Measurements from ENCODE around the gene PPARA.
A peak's percentile ranks its signal among the peaks of the same experiment; 100 is the strongest.

PPARA gene
- total RNA-seq: 39.9 to 65.3 (median 57.7) reads per million in 4 experiments

DNA sequence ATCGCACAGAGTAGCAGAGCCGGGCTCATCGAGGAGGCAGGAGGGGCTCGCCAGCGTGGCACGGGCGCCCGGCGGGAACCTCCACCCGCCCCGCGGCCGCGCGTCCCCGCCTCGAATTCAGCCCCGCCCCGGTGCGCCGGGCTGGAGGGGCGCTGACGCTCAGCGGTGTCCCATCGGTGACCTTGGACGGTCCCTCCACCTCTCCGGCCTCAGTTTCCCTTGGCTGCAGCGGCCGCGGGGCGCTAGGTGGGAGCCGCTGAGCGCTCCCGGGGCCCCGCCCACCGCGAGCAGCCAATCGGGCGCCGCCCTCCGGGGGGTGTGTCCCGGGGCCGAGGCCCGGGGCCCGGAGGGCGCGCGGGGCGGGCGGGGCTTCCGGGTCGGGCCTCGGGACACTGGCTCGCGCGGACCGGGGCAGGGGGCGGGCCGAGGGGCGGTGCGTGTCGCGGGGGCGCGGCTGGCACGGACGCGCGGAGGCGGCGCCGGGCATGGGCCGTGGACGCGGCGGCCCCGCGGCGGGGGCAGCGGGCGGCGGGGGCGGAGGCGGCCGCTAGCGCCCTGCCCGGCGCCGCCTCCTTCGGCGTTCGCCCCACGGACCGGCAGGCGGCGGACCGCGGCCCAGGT lies at the start of gene PPARA:
TSS of gene PPARA (plus strand) at position 493 of the 621 bp plus-strand sequence. CDS start 47,858 bp downstream, outside the sequence.
- peak; percentile 75 for DNase-seq

DNA sequence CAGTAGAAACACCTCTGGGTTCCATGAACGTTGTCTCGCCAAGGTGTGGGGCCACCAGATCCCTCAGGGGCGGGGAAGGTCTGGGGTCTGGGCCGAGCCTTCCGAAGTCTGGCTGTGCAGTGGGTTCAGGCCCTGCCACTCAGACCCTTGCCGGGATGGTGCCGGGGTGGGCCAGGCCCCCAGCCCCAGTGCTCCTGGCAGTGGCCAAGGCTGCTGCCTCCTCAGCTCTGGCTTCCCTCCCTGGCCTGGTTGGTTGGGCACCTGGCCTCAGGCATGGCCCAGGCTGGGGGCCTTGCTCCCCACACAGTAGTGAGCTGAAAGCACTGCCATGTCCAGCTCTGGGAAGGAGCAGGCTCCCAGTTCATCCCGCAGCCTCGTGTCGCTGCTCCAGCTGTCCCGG lies 48.2 kb upstream of the PPARA start:
- DNase-seq: no peak

- no peak for DNase-seq
Observed at GRCh38 chr22:46102752-46103151, 47.6 kb upstream of the PPARA start.

DNA sequence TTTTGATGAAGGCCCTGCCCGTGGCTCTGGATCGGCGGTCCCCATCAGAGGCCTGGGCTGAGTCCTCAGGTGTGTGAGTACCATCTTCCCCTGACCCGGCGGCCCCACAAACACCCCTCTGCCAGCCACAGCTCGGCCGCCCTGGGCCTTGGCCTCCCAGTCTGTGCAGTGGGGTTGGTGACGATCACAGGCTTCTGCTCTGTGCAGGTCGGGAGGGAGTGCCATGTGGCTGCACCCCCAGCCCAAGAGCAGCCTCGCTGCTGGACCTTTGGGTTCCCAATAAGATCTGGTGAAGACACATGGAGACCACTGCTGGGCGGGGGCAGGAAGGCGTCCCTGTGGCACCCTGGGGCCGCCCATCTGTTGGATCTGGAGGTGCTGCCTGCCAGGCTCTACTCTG lies 47.1 kb upstream of the PPARA start:
- DNase-seq: no peak

- no peak for DNase-seq
Observed at GRCh38 chr22:46103664-46104063, 46.7 kb upstream of the PPARA start.

GRCh38 chr22:46104170-46104880 lies 46.0 kb upstream of the PPARA start:
- DNase-seq: no peak

DNA sequence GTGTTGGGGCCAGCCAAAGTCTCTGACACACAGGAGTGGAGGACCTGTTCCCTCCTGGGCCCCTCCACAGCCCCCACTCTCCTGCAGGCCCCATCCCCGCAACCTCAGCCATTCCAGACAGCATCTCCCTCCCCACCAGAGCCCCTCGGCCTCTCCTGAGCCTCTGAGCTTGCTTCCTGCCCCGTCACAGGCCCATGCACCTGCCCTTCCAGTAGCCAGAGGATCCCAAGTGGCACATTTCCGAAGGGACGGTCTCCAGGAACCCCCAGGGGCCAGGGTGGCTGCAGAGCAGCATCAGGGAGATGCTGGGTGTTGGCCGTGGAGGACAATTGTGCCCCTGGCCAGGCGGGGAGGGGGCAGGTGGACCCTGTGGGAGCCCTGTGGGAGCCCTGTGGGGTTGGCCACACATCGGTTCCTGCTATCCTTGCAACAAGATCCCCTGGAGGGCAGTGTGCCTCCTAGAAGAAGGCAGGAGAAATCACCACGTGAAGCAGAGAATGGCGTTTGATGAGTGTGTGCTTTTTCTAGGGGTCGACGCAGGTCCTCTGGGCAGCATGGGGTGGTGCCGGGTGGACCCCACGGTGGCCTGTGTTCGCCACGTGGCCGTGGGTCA lies 45.3 kb upstream of the PPARA start:
- DNase-seq: no peak

DNA sequence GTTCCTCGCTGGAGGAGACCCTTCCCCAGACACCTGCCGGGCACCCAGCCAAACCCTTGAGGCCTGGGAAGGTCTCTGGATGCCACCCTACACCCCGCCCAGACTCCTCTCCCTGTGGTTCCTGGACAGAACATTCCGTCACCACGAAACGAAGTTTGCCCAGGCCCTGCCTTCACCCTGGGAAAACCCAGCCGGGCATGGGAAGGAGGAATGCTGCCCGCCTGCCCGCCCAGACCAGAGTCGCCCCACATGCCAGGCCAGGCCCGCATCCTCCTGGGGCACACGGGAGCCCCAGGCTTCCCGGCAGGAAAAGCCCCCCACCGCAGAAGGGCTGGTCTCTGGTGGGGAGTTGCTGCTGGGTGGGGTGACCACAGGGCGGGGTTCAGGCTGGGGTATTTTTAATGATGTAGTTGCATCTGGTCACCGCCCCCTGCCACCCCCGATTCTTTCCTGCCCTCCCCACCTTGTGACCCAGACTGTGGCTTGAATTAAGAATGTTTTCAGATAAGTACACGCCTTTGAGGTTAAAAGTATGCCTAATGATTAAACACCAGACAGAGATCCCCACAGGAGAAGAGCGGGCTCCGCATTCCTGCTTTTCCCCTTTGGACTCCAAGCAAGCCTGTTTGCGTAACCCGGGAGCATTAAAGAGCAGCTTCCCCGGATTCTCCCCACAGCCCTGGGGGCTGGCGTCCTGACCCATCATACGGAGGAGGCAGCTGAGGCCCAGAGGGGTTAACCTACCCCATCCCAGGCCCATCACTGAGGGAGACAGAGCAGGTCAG lies 44.6 kb upstream of the PPARA start:
- DNase-seq: no peak

GRCh38 chr22:46106279-46107022 lies 43.9 kb upstream of the PPARA start:
- DNase-seq: no peak

DNA sequence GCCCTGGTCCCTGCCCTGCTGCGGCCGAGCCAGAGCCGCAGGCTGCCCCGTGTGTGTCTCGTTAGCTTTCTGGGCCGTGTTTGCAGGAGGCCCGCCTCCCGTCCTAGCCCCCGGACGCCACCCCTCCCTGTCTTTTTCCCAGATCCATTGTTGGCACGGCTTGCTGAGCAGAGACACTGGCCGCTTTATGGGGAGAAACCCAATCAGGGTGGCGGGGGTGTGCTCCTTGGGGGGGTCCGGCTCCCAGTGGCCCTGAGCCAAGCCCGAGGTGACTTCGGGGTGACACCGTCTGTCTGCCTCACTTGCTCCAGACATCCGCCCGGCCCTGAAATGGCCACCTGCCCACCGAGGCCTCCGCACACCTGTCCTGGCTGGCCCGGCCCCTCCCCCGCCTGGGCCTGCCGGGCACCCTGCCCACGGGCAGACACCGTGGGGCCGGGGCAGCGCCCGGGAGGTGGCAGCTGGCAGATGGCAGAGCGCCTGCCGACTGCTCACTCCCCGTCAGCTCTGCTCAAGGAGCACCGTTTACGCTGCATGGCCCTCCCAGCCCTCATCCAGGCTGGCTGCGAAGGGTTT lies 43.1 kb upstream of the PPARA start:
- DNase-seq: no peak

- DNase-seq: no peak
Observed at GRCh38 chr22:46107753-46108563, 42.4 kb upstream of the PPARA start.

GRCh38 chr22:46108564-46109473 lies 41.5 kb upstream of the PPARA start:
- DNase-seq: no peak

GRCh38 chr22:46109474-46110003 lies 40.8 kb upstream of the PPARA start:
- DNase-seq: no peak

GRCh38 chr22:46110215-46110614 lies 40.1 kb upstream of the PPARA start:
- no peak for DNase-seq

GRCh38 chr22:46111645-46112306 lies 38.5 kb upstream of the PPARA start:
- no peak for DNase-seq

- DNase-seq: no peak
Observed at GRCh38 chr22:46112405-46112804, 37.9 kb upstream of the PPARA start.

GRCh38 chr22:46113110-46113909 lies 37.0 kb upstream of the PPARA start:
- DNase-seq: no peak

DNA sequence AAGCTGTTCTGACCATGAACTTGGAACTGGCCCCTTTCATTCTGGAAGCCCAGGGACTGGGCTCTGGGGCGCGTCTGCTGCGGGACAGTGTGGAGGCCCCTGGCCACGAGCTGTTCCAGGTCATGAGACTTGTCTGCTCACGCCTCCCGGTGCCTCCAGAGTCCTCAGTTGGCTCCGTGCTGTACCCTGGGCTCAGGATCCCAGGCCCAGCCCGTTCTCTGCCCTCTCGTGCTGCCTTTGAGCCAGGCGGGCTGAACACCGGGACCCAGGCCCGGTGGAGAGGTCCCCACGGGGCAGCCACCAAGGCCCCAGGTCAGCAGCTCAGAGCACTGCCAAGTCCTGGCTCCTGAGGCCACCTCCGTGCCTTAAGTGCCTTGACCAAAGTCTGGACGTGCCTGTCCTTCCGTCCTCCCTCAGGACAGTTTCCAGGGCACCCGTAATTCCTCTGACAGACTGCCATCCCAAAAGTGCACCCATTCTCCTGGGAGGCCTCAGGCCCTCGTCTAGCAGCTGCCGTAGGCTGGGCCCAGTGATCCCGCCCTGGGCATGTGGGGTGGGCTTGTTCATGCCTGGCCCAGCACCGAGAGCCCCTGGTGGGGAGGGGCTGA lies 36.3 kb upstream of the PPARA start:
- DNase-seq: no peak
